Mesenchymal stem cell (in vitro differentiated cells and primary cell): ENCODE measurements around the gene DCLRE1B. TPM values are rescaled to one million over a fixed set of nuclear protein-coding genes. Genes with fewer than 3 reads are reported as not detected.

ENCODE experiments used
- DNase-seq: peaks from one replicate; pipeline ENCODE4 v3.0.0-alpha.2; 2013
- H2AFZ ChIP-seq: one replicate; pipeline ENCODE4 v1.6.1; 2013; ENCODE audit warnings: low read depth, mild to moderate bottlenecking, control low read depth, inconsistent platforms, low read length, moderate library complexity
- H2AK5ac ChIP-seq: 2 replicates; pipeline ENCODE4 v1.6.1; 2013; ENCODE audit warnings: low read length, moderate library complexity, mild to moderate bottlenecking, inconsistent platforms; ENCODE audit not compliant: severe bottlenecking
- H2BK120ac ChIP-seq: one replicate; pipeline ENCODE4 v1.6.1; 2013; ENCODE audit warnings: low read depth, mild to moderate bottlenecking, inconsistent platforms, low read length, moderate library complexity
- H2BK12ac ChIP-seq, 2 experiments: one replicate each; pipeline ENCODE4 v1.6.1; 2013; ENCODE audit warnings: inconsistent platforms in 2 of 2, low read length in 2 of 2, mild to moderate bottlenecking in 2 of 2, moderate library complexity in 2 of 2, control low read depth in 1 of 2
- H2BK15ac ChIP-seq: one replicate; pipeline ENCODE4 v1.6.1; 2013; ENCODE audit warnings: mild to moderate bottlenecking, low read depth, inconsistent platforms; ENCODE audit not compliant: poor library complexity, severe bottlenecking
- H2BK5ac ChIP-seq: 2 replicates; pipeline ENCODE4 v1.6.1; 2013; ENCODE audit warnings: low read depth, mild to moderate bottlenecking, low read length, control low read depth, inconsistent platforms; ENCODE audit not compliant: poor library complexity, severe bottlenecking
- H3K14ac ChIP-seq, 2 experiments: one replicate each; pipeline ENCODE4 v1.6.1; 2013; ENCODE audit warnings: inconsistent platforms in 2 of 2, low read length in 2 of 2, control low read depth in 1 of 2, mild to moderate bottlenecking in 1 of 2, moderate library complexity in 1 of 2
- H3K18ac ChIP-seq, 2 experiments: one replicate each; pipeline ENCODE4 v1.6.1; 2013; ENCODE audit warnings: inconsistent platforms in 2 of 2, low read length in 2 of 2, control low read depth in 1 of 2, low read depth in 1 of 2, mild to moderate bottlenecking in 1 of 2
- H3K23ac ChIP-seq, 2 experiments: one replicate each; pipeline ENCODE4 v1.6.1; 2013; ENCODE audit warnings: inconsistent platforms in 2 of 2, low read length in 2 of 2, mild to moderate bottlenecking in 2 of 2, moderate library complexity in 2 of 2, control low read depth in 1 of 2
- H3K27ac ChIP-seq: 2 replicates; pipeline ENCODE4 v1.5.1; 2013; ENCODE audit warnings: mild to moderate bottlenecking, moderate library complexity, low read length, control low read depth, inconsistent platforms; ENCODE audit not compliant: poor library complexity, severe bottlenecking
- H3K27me3 ChIP-seq, 2 experiments: 2 replicates each; pipeline versions ENCODE4 v1.6.1 to v1.7.0; 2013; ENCODE audit warnings: low read length in 2 of 2, mild to moderate bottlenecking in 2 of 2, moderate library complexity in 2 of 2, control low read depth in 1 of 2, inconsistent platforms in 1 of 2; ENCODE audit not compliant: control insufficient read depth in 1 of 2, insufficient read depth in 1 of 2
- H3K36me3 ChIP-seq, 2 experiments: 2 replicates each; pipeline versions ENCODE4 v1.6.1 to v1.7.0; 2013; ENCODE audit warnings: low read length in 2 of 2, control low read depth in 1 of 2, inconsistent platforms in 1 of 2, low read depth in 1 of 2, mild to moderate bottlenecking in 1 of 2; ENCODE audit not compliant: insufficient read depth in 2 of 2, control insufficient read depth in 1 of 2
- H3K4ac ChIP-seq, 2 experiments: one replicate each; pipeline ENCODE4 v1.6.1; 2013; ENCODE audit warnings: inconsistent platforms in 2 of 2, low read length in 2 of 2, mild to moderate bottlenecking in 2 of 2, moderate library complexity in 2 of 2, control low read depth in 1 of 2, low read depth in 1 of 2
- H3K4me1 ChIP-seq: 2 replicates; pipeline ENCODE4 v1.6.1; 2013; ENCODE audit warnings: low read depth, low read length, control low read depth; ENCODE audit not compliant: control insufficient read depth, insufficient read depth
- H3K4me2 ChIP-seq: 2 replicates; pipeline ENCODE4 v1.6.1; 2013; ENCODE audit warnings: low read length, mild to moderate bottlenecking, inconsistent platforms; ENCODE audit not compliant: poor library complexity, severe bottlenecking
- H3K4me3 ChIP-seq, 2 experiments: 2 replicates each; pipeline versions ENCODE4 v1.5.1 to v1.7.0; 2013; ENCODE audit warnings: low read length in 2 of 2, mild to moderate bottlenecking in 2 of 2, control low read depth in 1 of 2, low read depth in 1 of 2; ENCODE audit not compliant: insufficient read depth in 1 of 2
- H3K79me1 ChIP-seq: replicated peaks from 2 replicates; pipeline ENCODE4 v1.6.1; 2013; ENCODE audit warnings: mild to moderate bottlenecking, control low read depth, low read length, inconsistent platforms; ENCODE audit not compliant: poor library complexity, severe bottlenecking
- H3K9ac ChIP-seq: 2 replicates; pipeline ENCODE4 v1.7.0; 2013; ENCODE audit warnings: mild to moderate bottlenecking, low read length, moderate library complexity
- H3K9me3 ChIP-seq: 2 replicates; pipeline ENCODE4 v1.7.0; 2013; ENCODE audit warnings: mild to moderate bottlenecking, low read length; ENCODE audit not compliant: control insufficient read depth
- H4K8ac ChIP-seq: one replicate; pipeline ENCODE4 v1.6.1; 2013; ENCODE audit warnings: inconsistent platforms, mild to moderate bottlenecking, low read length, moderate library complexity
- H4K91ac ChIP-seq: one replicate; pipeline ENCODE4 v1.6.1; 2013; ENCODE audit warnings: mild to moderate bottlenecking, low read length, inconsistent platforms
- WGBS: methylation state at CpG from one replicate; pipeline ENCODE4 v1.1.7; 2013; ENCODE audit warnings: mixed read lengths; 5-methylcytosine and 5-hydroxymethylcytosine counted together
- polyA plus RNA-seq, 2 experiments: library from polyadenylated mRNA; stranded (reverse); fragments of 200-250 nt; gene quantifications; one replicate each; pipeline ENCODE4 v1.2.3, GENCODE V29; 2013

The DCLRE1B gene
- 5.4 TPM for polyA plus RNA-seq (2013, experiment 1 of 2)
- 5.4 TPM for polyA plus RNA-seq (2013, experiment 2 of 2)

DNA sequence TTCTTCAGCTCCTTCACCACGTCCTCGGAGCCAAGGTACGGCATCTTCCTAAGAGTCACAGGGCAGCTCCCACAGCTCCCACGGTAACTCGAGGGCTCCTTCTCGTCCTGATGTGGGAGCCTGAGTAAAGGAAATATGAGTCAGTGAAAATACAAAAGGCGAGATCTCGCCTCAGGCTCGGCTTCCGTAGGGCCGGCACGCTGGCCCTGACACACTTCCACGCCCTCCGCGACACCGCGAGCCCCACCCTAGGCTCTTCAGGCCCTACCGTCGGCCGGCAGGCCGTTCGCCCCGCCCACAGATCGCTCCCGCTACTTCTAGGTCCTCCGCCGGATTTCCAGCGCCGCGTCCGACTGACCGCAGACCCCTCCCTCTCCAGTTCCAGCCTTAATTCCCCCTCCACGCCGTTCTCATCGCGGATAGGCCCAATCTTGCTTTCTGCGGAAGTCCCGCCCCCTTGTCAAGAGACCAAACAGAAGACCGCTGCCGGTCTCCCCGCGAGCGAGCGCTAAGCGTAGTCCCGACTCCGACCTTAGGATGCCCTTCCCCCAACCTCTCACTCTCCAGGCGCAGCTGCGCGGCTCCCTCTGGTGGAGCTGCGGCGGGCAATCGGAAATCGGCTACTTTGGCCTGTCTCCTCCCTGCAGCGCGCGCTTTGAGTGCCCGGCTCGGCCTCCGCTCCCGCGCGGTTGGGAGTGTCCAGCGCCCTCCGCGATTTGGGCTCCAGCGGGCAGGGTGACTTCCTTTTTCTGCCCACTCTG is at the start of gene DCLRE1B, which contains the start of gene AP4B1:
DCLRE1B (plus strand) TSS at position 653 of the 761 bp plus-strand sequence. CDS start 261 bp downstream, outside the sequence.
AP4B1 (minus strand) TSS at position 126 of the 761 bp plus-strand sequence; CDS start at position 44, 82 bp downstream.
- peak within 1 kb of the TSS; percentile 79 for H2AFZ ChIP-seq
- H3K79me1 ChIP-seq = peaks cover 26% of the 10 kb centered on the region
- peak within 1 kb of the TSS in 1 of 2 experiments; percentile 89 for H3K4ac ChIP-seq
- peak within 1 kb of the TSS in 1 of 2 experiments; percentile 66 for H2BK12ac ChIP-seq
- H3K27me3 ChIP-seq = no peaks in the 10 kb centered on the region
- H2BK5ac ChIP-seq = peak within 1 kb of the TSS; percentile 59
- peak within 1 kb of the TSS; percentile 82 for H4K91ac ChIP-seq
- peak within 1 kb of the TSS in 1 of 2 experiments; percentile 67 for H3K23ac ChIP-seq
- H3K18ac ChIP-seq = peak within 1 kb of the TSS; percentile 90 to 95
- WGBS = under 1% methylated on average over 67 of the region's 67 CpGs
- H3K14ac ChIP-seq = peak within 1 kb of the TSS; percentile 80 to 98
- DNase-seq = peak; percentile 100
- H3K4me1 ChIP-seq = peaks cover 6% of the 10 kb centered on the region
- peak within 1 kb of the TSS; percentile 78 to 97 for H3K4me3 ChIP-seq
- H4K8ac ChIP-seq = peak within 1 kb of the TSS; percentile 87
- H3K27ac ChIP-seq = peak within 1 kb of the TSS; percentile 97
- no peak within 1 kb of the TSS for H2BK15ac ChIP-seq
- peak within 1 kb of the TSS; percentile 97 for H3K9ac ChIP-seq
- peak within 1 kb of the TSS; percentile 22 for H2AK5ac ChIP-seq
- H3K9me3 ChIP-seq = no peaks in the 10 kb centered on the region
- H3K36me3 ChIP-seq = peaks cover 14 to 42% of the 10 kb centered on the region in 2 experiments
- peak within 1 kb of the TSS; percentile 86 for H3K4me2 ChIP-seq
- H2BK120ac ChIP-seq = no peak within 1 kb of the TSS

DNA sequence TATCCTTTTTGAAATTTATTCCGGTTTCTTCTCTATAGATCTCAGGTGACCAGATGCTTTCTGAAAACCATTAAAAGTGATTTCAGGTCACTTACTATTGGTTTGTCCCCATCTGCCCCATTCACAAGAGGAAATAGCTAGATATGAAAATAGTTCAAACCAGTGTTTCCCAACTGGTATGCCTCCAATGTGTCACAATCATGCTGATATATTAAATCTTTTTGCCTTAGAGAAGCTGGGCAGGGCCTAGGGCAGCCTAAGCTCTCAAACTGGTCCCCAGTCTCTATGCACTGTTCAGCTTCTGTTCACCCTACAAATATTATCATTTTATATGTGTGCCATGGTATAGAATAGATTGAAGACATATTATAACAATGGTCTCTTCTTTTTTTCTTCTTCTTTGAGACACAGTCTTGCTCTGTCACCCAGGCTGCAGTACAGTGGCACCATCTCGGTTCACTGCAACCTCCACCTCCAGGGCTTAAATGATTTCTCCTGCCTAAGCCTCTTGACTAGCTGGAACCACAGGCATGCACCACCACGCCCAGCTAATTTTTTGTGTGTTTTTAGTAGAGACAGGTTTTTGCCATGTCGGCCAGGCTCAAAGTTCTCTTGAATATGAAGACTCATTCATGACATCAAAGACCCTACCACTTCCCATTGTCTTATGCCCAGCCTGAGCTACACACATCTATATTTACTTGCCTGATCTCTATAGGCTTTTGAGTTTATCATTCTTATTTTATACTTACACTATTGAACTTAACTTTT is 49.3 kb upstream of the DCLRE1B start:
- Histone ChIP-seq H2BK5ac (no peak overlapping the region), H3K4me1 (peaks cover 2% of the 10 kb centered on the region), H3K27me3 (no peaks in the 10 kb centered on the region), H2BK15ac (no peak overlapping the region), H3K36me3 (no peaks in the 10 kb centered on the region), H2AFZ (no peak overlapping the region), H3K23ac (no peak overlapping the region), H3K4me3 (no peak overlapping the region), H2BK120ac (no peak overlapping the region), H4K8ac (no peak overlapping the region), H3K9me3 (no peaks in the 10 kb centered on the region), H3K9ac (no peak overlapping the region), H2AK5ac (no peak overlapping the region), H3K27ac (no peak overlapping the region), H3K4me2 (no peak overlapping the region), H3K18ac (no peak overlapping the region), H3K14ac (no peak overlapping the region), H2BK12ac (no peak overlapping the region), H3K79me1 (no peaks in the 10 kb centered on the region), H3K4ac (no peak overlapping the region), H4K91ac (no peak overlapping the region)
- 95% methylated on average over 4 of the region's 4 CpGs for WGBS
- DNase-seq = no peak

DNA sequence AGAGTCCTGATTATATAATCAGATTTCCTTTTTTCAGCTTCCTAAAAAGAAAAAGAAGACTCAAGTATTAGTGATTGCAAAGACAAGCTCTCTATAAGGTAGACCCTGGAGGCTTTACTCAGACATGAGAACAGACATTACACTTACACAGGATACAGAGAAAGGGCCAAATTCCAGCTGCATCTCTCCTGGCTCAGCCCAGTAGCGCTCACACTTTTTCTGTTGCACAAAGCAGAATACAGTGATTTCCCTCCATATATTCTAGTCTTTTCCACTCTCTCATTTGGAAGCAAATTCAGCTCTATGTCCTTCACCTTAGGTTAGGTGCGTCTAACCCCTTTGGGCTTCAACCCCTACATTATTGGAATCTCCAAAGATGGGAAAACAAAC is 48.7 kb upstream of the DCLRE1B start:
- H3K9me3 ChIP-seq = no peaks in the 10 kb centered on the region
- H2AFZ ChIP-seq = no peak overlapping the region
- no peak overlapping the region for H3K4me2 ChIP-seq
- no peak overlapping the region for H4K8ac ChIP-seq
- no peak overlapping the region for H4K91ac ChIP-seq
- no peak overlapping the region for H3K23ac ChIP-seq
- H3K4ac ChIP-seq = no peak overlapping the region
- no peak overlapping the region for H3K9ac ChIP-seq
- H3K36me3 ChIP-seq = no peaks in the 10 kb centered on the region
- H2BK12ac ChIP-seq = no peak overlapping the region
- no peak for DNase-seq
- no peak overlapping the region for H2BK5ac ChIP-seq
- no peak overlapping the region for H3K27ac ChIP-seq
- H3K18ac ChIP-seq = no peak overlapping the region
- no peak overlapping the region for H2AK5ac ChIP-seq
- H2BK15ac ChIP-seq = no peak overlapping the region
- H3K79me1 ChIP-seq = no peaks in the 10 kb centered on the region
- H2BK120ac ChIP-seq = no peak overlapping the region
- no peak overlapping the region for H3K14ac ChIP-seq
- 98% methylated on average over 2 of the region's 2 CpGs for WGBS
- H3K27me3 ChIP-seq = no peaks in the 10 kb centered on the region
- H3K4me1 ChIP-seq = peaks cover 2% of the 10 kb centered on the region
- no peak overlapping the region for H3K4me3 ChIP-seq

DNA sequence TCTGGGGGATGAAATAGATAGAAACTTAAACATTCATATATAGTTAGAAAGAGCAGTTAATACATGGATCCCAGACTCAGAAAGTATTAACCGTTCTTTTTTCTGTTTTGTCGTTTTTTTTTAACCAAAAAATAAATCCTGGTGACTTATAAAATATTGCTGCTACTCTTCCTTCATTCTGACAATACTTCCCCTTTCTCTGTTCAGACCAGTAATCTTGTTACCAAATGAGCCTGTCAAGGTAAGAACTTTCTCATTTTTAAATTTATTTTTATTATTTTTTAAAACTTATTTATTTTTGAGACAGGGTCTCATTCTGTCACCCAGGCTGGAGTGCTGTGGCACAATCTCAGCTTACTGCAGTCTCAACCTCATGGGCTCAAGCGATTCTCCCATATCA is 47.4 kb upstream of the DCLRE1B start:
- H3K9ac ChIP-seq = no peak overlapping the region
- H2AK5ac ChIP-seq = no peak overlapping the region
- H4K91ac ChIP-seq = no peak overlapping the region
- H3K4me3 ChIP-seq = no peak overlapping the region
- H2BK15ac ChIP-seq = no peak overlapping the region
- no peaks in the 10 kb centered on the region for H3K79me1 ChIP-seq
- no peaks in the 10 kb centered on the region for H3K9me3 ChIP-seq
- H3K4me2 ChIP-seq = no peak overlapping the region
- peaks cover 2% of the 10 kb centered on the region for H3K4me1 ChIP-seq
- no peak overlapping the region for H3K14ac ChIP-seq
- no peaks in the 10 kb centered on the region for H3K27me3 ChIP-seq
- no peak overlapping the region for H3K18ac ChIP-seq
- no peak overlapping the region for H4K8ac ChIP-seq
- H3K27ac ChIP-seq = no peak overlapping the region
- H3K36me3 ChIP-seq = no peaks in the 10 kb centered on the region
- DNase-seq = no peak
- WGBS = 86% methylated on average over 2 of the region's 3 CpGs
- no peak overlapping the region for H2BK120ac ChIP-seq
- H3K4ac ChIP-seq = no peak overlapping the region
- H2BK5ac ChIP-seq = no peak overlapping the region
- H2AFZ ChIP-seq = no peak overlapping the region
- no peak overlapping the region for H3K23ac ChIP-seq
- H2BK12ac ChIP-seq = no peak overlapping the region
